GM21717 (cell line): ENCODE data around the gene HS1BP3.

Experiments used
- ATAC-seq: cut with Tn5 transposase; IDR thresholded peaks from one replicate; pipeline ENCODE4 v1.9.1; 2021; ENCODE audit warnings: mild to moderate bottlenecking, moderate library complexity; ENCODE audit not compliant: unreplicated experiment

Gene HS1BP3

GRCh38 chr2:20574423-20574911 lies 76.4 kb downstream of the HS1BP3 start:
- ATAC-seq = no peak

GRCh38 chr2:20573620-20574422 lies 77.1 kb downstream of the HS1BP3 start:
- no peak for ATAC-seq

- no peak for ATAC-seq
Observed at GRCh38 chr2:20572221-20572620, 78.7 kb downstream of the HS1BP3 start.

- ATAC-seq = no peak
Observed at GRCh38 chr2:20571644-20572215, 79.2 kb downstream of the HS1BP3 start.

- no peak for ATAC-seq
Observed at GRCh38 chr2:20571231-20571630, 79.7 kb downstream of the HS1BP3 start.

GRCh38 chr2:20570249-20570648 lies 80.6 kb downstream of the HS1BP3 start:
- ATAC-seq = no peak

- no peak for ATAC-seq
Observed at GRCh38 chr2:20569464-20570223, 81.3 kb downstream of the HS1BP3 start.

- ATAC-seq = no peak
Observed at GRCh38 chr2:20568501-20569463, 82.1 kb downstream of the HS1BP3 start.

GRCh38 chr2:20567926-20568179 lies 83.0 kb downstream of the HS1BP3 start:
- no peak for ATAC-seq
